ENCODE results near the gene ATP11C. TPM values are rescaled to one million over a fixed set of nuclear protein-coding genes. Genes with fewer than 3 reads are reported as not detected.
"Not testable (repeated sequence)": the region's sequence is repeated elsewhere in the genome, so short reads cannot be mapped to it uniquely, and the experiment has no call there.

The ATP11C gene
- polyA plus RNA-seq, 1 donor = 44.2 TPM

DNA sequence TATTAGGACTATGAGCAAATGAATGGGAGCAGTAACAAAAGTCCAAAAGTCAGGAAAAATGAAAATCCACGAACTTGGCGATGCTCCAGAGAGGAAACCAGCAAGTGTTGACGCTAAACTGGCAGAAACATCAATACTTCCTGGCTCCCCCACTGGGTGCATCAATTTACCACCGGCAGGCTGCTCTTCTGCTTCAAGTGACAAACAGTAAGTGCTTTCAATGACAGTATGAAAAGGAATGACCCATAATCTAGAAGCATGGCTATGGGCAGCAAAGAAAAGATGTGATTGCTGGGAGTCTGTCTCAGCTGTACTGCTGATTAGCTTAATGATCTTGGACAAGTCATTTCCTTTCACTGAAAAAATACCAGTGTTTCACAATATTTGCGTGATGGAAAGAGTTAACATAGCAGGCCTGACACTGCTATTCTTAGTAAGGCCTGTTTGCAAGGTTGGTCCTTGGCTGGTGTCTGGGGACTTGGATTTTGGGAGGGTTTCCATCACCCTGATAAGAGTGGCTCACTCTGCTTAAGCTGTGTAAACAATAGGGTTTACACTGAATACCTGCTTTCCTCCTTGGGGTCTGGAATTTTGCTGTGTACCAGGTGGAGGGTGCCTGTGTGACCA lies 8.7 kb downstream of the ATP11C start:
- DNase-seq = no peak

DNA sequence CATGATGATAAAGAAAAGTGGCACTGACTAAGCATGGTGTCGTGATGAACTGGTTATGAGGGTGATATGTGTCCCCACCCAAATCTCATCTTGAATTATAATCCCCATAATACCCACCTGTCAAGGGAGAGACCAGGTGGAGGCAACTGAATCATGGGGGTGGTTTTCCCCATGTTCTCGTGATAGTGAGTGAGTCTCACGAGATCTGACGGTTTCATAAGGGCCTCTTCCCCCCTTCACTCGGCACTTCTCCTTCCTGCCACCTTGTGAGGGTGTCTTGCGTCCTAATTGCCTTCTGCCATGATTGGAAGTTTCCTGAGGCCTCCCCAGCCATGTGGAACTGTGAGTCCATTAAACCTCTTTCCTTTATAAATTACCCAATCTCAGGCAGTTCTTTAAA lies 11.7 kb downstream of the ATP11C start:
- not testable (repeated sequence) for DNase-seq

DNA sequence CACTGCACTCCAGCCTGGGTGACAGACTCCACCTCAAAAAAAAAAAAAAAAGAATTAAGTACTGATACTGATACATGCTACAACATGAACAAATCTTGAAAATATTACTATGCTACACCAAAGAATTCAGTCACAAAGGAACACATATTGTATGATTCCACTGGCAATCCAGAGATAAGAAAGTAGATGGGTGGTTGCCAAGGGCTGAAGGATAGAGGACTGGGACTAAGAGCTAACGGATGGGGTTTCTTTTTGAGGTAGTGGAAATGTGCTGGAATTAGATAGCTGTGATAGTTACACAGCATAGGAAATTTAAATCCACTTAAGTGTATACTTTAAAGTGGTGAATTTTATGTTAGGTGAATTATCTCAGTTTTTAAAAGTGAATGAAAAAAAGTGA lies 12.5 kb downstream of the ATP11C start:
- no peak for DNase-seq

DNA sequence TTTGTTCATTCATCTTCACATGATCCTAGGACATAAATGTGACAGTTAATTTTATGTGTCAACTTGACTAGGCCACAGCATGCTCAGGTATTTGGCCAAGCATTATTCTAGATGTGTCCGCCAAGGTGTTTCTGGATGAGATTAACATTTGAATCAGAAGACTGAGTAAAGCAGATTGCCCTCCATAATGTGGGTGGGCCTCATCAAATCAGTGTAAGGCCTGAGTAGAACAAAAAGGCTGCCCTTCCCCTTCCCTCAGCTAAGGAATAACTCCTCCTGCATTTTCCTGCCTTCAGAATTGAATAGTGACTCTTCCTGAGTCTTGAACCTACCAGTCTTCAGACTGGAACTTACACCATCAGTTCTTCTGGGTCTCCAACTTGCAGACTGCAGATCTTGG lies 18.4 kb downstream of the ATP11C start:
- DNase-seq = no peak

DNA sequence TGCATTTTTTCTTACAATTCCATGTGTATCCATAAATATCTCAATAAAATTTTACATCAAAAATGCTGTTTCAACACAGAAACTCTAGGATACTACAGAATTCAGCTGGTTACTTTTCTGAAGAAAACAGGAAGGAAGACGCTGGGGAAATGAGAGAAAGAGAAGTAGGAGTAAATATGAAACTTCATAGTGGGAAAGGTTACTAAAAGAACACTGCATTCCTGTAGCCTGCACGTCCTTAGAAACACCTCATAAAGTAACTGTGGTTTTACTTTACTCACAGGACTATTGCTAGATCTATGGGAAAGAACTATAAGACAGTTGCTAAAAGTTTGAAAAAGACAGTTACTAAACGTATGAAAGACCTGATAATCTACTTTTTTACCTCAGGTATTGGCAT lies 23.1 kb downstream of the ATP11C start:
- no peak for DNase-seq

DNA sequence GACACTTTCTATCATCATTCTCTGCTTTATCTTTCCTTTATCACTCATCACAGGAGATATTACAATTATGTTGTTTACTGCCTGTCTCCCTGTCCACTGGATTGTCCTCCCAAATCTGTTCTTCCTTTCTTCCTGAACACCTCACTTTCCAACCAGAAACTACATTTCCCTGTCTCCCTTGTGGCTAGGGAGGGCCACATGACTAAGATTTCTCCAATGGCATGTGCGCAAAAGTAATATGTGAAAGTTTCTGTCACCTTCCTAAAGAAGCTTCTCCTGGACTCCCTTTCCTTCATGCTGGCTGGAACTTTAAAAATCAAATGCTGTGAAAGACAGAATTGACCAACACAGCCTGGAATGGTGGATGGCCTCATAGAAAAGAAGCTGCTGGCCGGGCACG lies 25.8 kb downstream of the ATP11C start:
- no peak for DNase-seq

DNA sequence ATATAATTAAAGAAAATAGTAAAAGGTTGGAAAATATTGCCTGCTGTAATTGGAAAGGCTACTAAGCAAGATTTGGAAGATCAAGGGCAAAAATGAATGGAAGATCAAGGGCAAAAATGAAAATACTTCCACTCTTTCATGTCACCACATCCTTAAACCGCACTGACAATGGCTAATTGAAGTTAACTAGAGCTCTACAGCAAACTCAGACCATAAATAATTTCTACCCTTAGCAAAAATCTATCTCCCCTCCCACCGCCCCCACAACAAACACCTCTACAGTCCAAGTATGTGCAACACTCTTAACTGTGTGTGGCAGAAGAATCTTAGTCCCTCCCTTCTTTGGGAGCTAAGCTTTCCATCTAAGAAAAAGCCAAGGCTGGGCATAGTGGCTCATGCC lies 27.1 kb downstream of the ATP11C start:
- DNase-seq = no peak

DNA sequence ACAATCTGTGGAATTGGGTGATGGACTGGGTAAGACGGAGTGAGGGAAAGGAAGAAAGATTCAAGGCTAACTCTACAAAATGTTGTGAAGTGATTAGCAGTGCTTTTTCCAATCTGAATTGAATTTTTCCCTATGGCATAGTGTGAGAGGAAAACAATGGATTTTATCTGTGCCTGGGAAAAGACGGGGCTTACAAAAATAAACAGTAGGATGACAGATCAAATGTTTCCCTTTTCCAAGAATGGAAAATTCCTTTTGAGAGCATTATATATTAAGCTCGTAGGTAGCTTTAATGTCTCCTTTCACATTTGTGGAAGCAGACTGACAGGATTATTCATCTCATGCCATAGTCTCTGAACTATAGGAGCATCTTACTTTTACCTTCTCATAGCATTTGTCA lies 27.8 kb downstream of the ATP11C start:
- DNase-seq = no peak

DNA sequence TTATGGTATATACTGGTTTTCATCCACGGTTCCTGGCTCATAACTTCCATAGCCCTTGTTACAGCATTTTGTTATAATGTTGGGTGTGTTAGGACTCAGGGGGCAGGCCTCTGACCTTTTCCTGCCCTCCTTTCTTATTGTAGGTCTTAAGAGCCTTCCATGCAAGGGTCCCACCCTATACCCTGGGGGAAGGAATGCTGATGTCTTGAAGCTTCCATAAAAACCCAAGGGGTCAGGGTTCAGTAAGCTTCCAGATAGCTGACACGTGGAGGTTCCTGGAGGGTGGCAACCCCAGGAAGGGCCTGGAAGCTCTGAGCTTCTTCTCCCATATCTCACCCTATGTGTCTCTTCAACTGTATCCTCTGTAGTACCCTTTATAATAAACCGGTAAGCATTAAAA lies 29.6 kb downstream of the ATP11C start:
- no peak for DNase-seq

DNA sequence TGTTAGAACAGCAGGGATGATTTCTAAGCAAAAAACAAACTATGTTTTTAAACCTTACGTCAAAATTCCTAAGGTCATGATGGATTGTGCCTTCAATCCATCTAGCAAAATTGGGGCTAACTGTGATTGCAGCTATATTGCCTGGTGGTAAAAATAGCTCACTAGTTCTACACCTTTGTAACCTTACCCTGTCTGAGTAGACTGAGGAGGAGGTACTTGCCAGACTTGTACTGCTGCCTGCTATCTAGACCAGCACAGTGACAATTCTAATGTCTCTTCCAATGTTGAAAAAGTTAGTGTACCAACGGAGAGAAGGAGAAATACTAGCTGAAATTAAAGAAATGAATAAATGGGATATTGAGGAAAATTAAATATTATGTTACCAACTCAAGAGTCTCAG lies 30.3 kb downstream of the ATP11C start:
- no peak for DNase-seq

DNA sequence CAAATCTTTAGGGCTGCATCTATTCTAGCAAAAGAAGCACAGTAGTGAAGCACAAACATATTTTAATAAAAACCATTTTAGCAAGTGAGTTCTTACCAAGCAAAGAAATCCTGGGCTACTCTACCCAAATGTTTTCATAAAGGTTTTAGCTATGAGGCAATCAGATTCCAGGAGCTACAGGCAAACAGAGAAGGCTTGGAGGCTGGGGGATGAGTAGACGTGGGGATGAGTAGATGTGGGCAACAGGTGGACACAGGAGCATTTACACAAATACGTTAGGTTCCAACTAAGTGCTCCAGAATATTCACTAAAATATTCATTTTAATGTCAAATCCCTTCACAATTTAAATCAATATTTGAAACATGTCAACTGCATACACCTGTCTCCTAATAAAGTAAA lies 34.5 kb downstream of the ATP11C start:
- DNase-seq = no peak

DNA sequence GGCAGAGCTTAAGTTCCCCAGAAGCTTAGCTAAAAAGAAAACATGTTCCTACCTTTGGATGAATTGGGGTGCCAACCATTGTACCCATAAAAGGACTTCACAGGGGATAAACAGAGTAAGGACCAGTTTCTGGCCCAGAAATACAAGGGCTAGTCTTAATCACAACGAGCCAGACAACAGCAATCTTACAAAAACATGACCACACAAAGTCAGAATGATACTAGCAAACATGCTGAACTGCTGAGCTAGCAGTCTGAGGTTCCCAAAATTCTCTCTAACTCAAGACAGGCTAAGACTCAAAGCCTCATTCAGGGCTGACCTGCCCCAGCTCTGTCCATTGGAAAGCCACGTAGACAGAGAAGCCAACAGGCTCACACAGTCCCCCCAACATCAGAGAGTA lies 40.3 kb downstream of the ATP11C start:
- no peak for DNase-seq

DNA sequence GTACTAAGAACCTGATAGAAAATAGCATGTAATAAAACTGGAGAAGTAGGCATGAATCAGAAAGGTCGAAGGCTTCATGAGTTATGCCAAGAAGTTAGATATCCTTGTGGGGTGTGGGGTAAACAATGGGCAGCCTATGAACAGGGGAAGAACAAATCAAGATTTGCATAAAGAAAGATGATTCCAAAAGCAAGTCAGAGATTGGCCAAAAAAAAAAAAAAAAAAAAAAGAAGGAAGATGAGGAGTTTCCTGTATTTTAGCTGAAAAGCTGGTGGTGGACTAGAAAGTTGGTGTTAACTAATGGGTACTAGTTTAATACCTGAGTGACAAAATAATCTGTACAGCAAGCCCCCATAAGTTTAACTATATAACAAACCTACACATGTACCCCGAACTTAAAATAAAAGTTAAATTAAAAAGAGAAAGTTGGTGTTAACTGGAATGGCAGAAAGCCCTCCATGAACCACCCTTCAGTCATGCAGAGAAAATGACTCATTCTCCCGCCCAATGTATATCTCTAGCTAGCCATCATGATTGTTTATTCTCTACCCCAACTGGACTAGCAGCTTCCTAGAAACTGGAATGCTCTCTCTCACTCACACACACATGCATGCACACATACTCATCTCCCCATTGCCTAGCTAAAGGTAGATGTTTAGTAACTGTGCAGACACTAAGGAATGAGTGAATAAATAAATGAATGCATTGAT lies 41.7 kb downstream of the ATP11C start:
- no peak for DNase-seq

DNA sequence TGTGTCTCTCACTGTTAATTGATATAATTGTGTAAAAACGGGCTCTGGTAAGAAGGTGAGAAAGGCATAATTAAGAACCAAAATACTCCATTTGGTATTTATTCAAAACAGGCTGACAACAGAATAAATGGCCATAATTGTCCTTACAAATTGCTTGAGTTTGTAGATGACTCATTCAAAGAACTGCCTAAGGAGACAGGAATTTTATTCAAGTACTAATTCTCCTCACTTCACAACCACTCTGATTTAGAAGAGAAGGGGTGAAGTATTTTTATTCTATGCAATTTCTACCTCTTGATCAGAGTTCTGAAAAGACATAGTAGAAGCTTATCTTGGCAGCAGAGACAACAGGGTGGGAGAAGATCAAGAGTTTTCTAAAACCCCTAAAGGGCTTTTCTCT lies 43.1 kb downstream of the ATP11C start:
- no peak for DNase-seq

DNA sequence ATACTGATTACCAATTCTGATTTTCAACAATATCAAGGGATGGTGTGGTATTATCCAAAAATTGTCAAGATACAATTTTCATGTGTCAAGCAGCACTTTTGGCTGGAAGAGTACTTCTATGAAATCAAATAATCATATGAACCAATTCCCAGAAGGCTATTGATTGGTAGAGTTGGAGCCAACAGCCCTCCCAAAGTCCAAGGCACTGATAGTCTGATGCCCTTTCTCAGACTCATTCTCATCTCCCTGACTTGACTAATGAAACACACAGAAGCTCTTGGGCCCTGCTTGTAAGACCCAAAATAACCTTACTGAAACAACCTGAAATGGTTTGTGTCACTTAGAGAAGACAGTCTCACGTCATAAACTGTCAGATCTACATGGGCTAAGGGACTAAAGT lies 48.9 kb downstream of the ATP11C start:
- DNase-seq = no peak

DNA sequence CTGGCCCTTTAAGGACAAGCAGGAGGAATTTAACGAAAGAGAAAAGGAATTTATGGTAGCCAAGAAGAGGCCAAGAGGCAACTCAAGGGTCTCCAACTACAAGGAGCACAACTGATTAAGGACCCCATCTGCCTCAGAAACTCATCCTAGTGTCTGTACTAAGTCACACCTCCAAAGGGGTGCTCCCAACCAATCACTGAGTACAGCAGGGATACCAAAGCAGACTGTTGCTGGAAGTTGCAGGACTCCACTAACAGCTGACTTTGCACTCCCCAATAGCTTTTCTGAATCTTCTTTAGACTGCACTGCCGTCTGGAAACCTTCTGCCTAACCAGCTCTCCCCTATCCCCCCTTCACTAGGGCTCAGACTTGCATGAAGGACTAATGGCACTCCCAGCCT lies 50.6 kb downstream of the ATP11C start:
- no peak for DNase-seq

DNA sequence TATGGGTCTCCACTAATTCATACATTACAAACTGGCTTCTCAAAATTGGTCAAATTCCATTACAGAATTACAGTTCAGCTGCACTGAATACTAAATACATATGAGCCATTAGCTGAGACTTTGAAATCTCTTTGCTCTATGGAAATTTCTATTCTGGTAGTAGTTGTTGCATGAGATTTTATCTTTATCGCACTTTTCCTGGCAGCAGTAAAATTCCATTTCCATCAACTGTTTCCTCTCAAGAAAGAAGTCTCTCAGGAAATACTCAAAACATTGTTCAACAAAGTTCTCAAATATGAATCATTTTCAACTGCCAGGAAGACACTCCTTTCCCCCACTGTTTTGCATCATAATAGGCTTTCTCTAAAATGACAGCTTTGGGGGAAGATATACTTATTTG lies 51.3 kb downstream of the ATP11C start:
- DNase-seq = no peak

DNA sequence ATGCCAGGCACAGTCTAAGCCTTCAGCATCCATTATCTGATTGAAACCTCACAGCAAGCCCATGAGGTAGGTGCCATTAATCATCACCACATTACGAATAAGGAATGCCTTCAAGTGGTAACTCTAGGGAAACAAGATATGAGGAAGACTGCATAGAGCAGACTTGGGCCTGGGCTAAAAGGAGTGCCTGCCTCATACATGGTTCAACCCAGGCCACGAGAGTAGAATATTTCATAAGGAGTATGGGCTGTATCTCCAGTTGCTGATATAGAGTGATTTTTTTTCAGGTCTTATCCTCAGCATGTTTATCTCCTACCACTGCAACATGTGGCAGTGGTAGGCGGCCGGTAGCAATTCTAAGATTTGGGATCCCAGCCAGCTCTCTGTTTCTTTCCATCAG lies 51.7 kb downstream of the ATP11C start:
- DNase-seq = no peak

DNA sequence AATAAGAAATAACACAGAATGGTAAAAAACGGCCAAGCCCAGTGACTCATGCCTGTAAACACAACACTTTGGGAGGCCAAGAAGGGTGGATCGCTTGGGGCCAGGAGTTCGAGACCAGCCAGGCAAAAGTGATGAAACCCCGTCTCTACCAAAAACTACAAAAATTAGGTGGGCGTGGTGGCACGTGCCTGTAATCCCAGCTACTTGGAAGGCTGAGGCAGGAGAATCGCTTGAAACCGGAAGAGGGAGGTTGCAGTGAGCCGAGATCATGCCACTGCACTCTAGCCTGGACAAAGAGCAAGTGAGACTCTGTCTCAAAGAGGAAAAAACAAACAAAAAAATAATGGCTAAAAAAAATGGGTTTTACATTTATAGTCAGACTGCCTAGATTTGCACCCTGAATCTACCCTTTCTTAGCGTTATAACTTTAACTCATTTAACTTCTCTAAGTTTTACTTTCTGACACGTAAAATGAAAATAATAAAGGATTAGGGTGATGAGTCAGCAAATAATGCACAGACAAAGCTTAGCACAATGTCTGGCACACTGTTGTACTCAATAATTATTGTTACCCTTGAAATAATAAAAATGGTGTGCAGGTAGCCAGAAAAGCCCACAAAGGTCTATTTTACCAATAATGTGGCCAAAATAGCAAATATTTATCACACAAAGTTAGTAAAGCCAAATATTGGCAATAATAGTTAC lies 55.0 kb downstream of the ATP11C start:
- DNase-seq = no peak

DNA sequence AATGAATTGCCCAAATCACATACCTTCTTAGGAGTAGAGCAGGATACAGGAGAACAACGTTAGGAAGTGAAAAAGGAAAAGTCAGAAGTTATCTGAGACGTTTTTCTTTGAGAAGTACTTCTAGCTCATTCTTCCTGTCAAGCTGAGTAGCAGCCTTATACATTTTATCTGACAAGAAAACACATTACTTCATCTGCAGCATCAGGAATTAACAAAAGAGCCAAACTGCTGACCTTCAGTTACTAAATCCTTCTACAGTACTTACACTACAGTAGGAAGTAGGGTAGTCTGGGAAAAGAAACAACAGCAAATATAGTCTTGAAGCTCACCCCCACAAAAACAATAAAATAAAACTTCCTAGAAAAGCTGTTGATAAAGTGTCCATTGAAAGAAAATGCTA lies 57.0 kb downstream of the ATP11C start:
- DNase-seq = no peak

DNA sequence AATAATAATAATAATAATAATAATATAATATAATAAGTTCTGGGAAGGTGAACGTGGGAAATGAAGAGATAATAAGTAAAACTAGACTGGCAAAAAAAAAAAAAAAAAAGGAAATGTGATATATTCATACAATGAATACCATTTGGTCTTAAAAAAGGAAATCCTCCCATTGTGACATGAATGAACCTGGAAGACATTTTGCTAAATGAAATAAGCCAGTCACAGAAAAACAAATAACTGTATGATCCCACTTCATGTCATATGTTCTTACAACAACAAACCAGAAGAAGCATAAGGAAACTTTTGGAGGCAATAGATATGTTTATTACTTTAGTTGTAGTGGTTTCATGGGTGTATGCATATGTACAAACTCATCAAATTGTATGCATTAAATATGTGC lies 63.1 kb downstream of the ATP11C start:
- no peak for DNase-seq

DNA sequence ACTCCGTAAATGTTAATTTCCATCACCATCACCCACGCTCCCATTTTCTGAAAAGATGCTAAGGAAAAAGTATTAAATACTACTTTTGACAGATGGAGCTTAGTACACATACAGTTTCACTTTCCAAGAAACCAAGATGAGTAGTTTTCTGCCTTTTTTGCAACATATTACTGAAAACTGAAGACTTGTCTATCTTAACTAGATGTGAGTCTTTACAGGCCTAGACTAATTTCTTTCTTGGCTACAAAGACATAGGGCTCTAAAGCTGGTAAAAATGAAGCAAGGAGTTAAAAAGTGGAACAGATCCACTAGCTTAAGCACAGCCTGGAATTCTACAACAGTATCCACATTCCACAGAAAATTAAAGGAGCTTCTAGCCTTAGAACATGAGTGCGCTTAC lies 68.2 kb downstream of the ATP11C start:
- DNase-seq = no peak

DNA sequence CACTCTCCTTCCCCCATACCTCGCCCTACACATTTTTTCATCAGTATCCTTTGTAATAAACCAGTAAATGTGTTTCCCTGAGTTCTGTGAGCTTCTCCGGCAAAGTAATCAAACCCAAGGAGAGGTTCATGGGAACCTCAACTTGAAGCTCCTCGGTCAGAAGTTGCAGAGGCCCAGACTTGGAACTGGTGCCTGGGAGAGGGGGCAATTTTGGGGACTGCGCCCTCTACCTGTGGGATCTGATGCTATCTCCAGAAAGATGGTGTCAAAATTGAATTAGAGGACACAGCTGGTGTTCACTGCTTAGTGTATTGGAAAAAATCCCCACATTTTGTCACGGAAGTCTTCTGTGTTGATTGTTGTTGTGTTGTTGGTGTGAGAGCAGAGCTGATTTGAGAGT lies 70.6 kb downstream of the ATP11C start:
- DNase-seq = no peak

DNA sequence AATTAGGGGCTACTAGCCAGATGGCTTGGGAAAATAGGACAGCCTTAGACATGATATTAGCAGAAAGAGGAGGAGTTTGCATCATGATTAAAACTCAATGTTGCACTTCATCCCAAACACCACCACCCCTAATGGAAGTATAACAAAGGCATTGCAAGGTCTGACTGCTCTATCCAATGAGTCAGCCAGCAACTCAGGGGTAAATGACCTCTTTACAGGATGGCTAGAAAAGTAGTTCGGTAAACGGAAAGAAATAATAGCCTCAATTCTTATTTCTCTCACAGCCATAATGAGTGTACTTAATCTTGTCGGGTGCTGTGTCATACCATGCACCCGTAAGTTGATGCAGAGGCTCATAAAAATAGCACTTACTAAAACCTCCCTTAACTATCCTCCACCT lies 76.0 kb downstream of the ATP11C start:
- DNase-seq = not testable (repeated sequence)
